ENCODE measurements around the gene NUPR2.
"Not testable (repeated sequence)": the region's sequence is repeated elsewhere in the genome, so short reads cannot be mapped to it uniquely, and the experiment has no call there.

The NUPR2 gene

GRCh38 chr7:56081626-56082340, 34.4 kb downstream of the NUPR2 start:
- DNase-seq (ENCODE audit: low read depth), result no peak
- H3K4me3 ChIP-seq (ENCODE audit: control insufficient read depth, low read depth, low read length), result no peak overlapping the region
- no peak for TF ChIP-seq CTCF (IDR thresholded peaks at IDR 0.05; ENCODE audit: control insufficient read depth, insufficient read depth, low read depth, low read length, missing control alignments)

- DNase-seq (ENCODE audit: low read depth); H3K4me3 ChIP-seq (ENCODE audit: control insufficient read depth, low read depth, low read length): not testable (repeated sequence)
These were observed 35.3 kb downstream of the NUPR2 start for GRCh38 chr7:56080726-56081435.

GRCh38 chr7:56079450-56080185, 36.6 kb downstream of the NUPR2 start:
- no peak overlapping the region for H3K4me3 ChIP-seq (ENCODE audit: control insufficient read depth, low read depth, low read length)
- no peak for DNase-seq (ENCODE audit: low read depth)
- TF ChIP-seq CTCF (IDR thresholded peaks at IDR 0.05; ENCODE audit: control insufficient read depth, insufficient read depth, low read depth, low read length, missing control alignments), result peak; percentile 72

- no peak overlapping the region for H3K4me3 ChIP-seq (ENCODE audit: control insufficient read depth, low read depth, low read length)
- no peak for TF ChIP-seq CTCF (IDR thresholded peaks at IDR 0.05; ENCODE audit: control insufficient read depth, insufficient read depth, low read depth, low read length, missing control alignments)
- DNase-seq (ENCODE audit: low read depth), result no peak
These were observed 38.0 kb downstream of the NUPR2 start for GRCh38 chr7:56078196-56078595.

- DNase-seq (ENCODE audit: low read depth), result no peak
- no peak overlapping the region for H3K4me3 ChIP-seq (ENCODE audit: control insufficient read depth, low read depth, low read length)
- no peak for TF ChIP-seq CTCF (IDR thresholded peaks at IDR 0.05; ENCODE audit: control insufficient read depth, insufficient read depth, low read depth, low read length, missing control alignments)
These were observed 38.5 kb downstream of the NUPR2 start for GRCh38 chr7:56077681-56078080.

- DNase-seq (ENCODE audit: low read depth), result peak; percentile 40
- no peak overlapping the region for H3K4me3 ChIP-seq (ENCODE audit: control insufficient read depth, low read depth, low read length)
- TF ChIP-seq CTCF (IDR thresholded peaks at IDR 0.05; ENCODE audit: control insufficient read depth, insufficient read depth, low read depth, low read length, missing control alignments), result peak; percentile 93
These were observed 41.8 kb downstream of the NUPR2 start for GRCh38 chr7:56074371-56074791.

GRCh38 chr7:56066376-56066775, 49.8 kb downstream of the NUPR2 start:
- not testable (repeated sequence) for DNase-seq (ENCODE audit: low read depth); H3K4me3 ChIP-seq (ENCODE audit: control insufficient read depth, low read depth, low read length)

Data from AG09309 (cell line).